A673 (cell line): ENCODE measurements around the gene PSD2. TPM values are rescaled to one million over a fixed set of nuclear protein-coding genes. Genes with fewer than 3 reads are reported as not detected.

ENCODE experiments used
- BruUV-seq: library from RNA; stranded (reverse); fragments of 400-500 nt; replicated peaks from 2 replicates; lab custom pipeline; 2021; lab: Mats Ljungman, UMichigan
- CTCF ChIA-PET: fragments of 300-600 bp; sonication (Branson Sonifier 250); formaldehyde crosslinking; loops from one replicate; lab custom pipeline; 2022; ENCODE audit warnings: antibody characterized with exemption; lab: Charles Lee
- POLR2A ChIA-PET: fragments of 300-600 bp; sonication (Branson Sonifier 250); formaldehyde crosslinking; loops from one replicate; lab custom pipeline; 2022; ENCODE audit warnings: antibody characterized with exemption; ENCODE audit not compliant: low non-redundant PET; lab: Charles Lee
- DNase-seq: peaks from one replicate; pipeline ENCODE4 v3.0.0-alpha.2; 2015; ENCODE audit warnings: low spot score
- H3K27ac ChIP-seq: fragments of 200-600 bp; sonication (generic); 2 replicates; pipeline ENCODE4 v1.5.1; 2016; ENCODE audit warnings: mixed run types, low read depth, mild to moderate bottlenecking, mixed read lengths, antibody characterized with exemption, low read length; ENCODE audit not compliant: poor library complexity, severe bottlenecking
- H3K27me3 ChIP-seq: fragments of 200-600 bp; sonication (generic); replicated peaks from 2 replicates; pipeline ENCODE4 v1.6.1; 2017; ENCODE audit warnings: mixed run types, low read depth, mild to moderate bottlenecking, mixed read lengths, antibody characterized with exemption, low read length; ENCODE audit not compliant: insufficient read depth, poor library complexity
- H3K36me3 ChIP-seq: fragments of 200-600 bp; sonication (generic); 2 replicates; pipeline ENCODE4 v1.6.1; 2016; ENCODE audit warnings: mixed run types, mild to moderate bottlenecking, mixed read lengths, antibody characterized with exemption, low read length; ENCODE audit not compliant: insufficient read depth, poor library complexity, severe bottlenecking
- H3K4me1 ChIP-seq: fragments of 200-600 bp; sonication (generic); 2 replicates; pipeline ENCODE4 v1.6.1; 2017; ENCODE audit warnings: mixed run types, mild to moderate bottlenecking, mixed read lengths, antibody characterized with exemption, low read length; ENCODE audit not compliant: insufficient read depth, poor library complexity, severe bottlenecking
- H3K4me3 ChIP-seq: fragments of 200-600 bp; sonication (generic); 2 replicates; pipeline ENCODE4 v1.5.1; 2016; ENCODE audit warnings: low read depth, mixed run types, mild to moderate bottlenecking, mixed read lengths, low read length; ENCODE audit not compliant: poor library complexity, severe bottlenecking
- H3K9me3 ChIP-seq: fragments of 200-600 bp; sonication (generic); 2 replicates; pipeline ENCODE4 v1.6.1; 2016; ENCODE audit warnings: mixed run types, low read depth, mild to moderate bottlenecking, mixed read lengths, antibody characterized with exemption, low read length; ENCODE audit not compliant: poor library complexity, severe bottlenecking
- CTCF ChIP-seq: fragments of 300-800, 200-600 bp; sonication (generic); conservative IDR thresholded peaks from 2 replicates; pipeline ENCODE4 v1.5.1; 2017; ENCODE audit warnings: low read depth, mild to moderate bottlenecking, antibody characterized with exemption, low read length, moderate library complexity, mixed read lengths
- EZH2 ChIP-seq: fragments of 200-600 bp; sonication (generic); IDR thresholded peaks from 2 replicates; pipeline ENCODE4 v1.6.1; 2017; ENCODE audit warnings: borderline replicate concordance, low read depth, mild to moderate bottlenecking, mixed read lengths, antibody characterized with exemption, low read length; ENCODE audit not compliant: poor library complexity, severe bottlenecking
- intact Hi-C: fragments of 100-400 bp; cut with micrococcal nuclease; formaldehyde crosslinking; loops from one replicate; pipeline ENCODE4 v1.10.0; 2022; ENCODE audit not compliant: unreplicated experiment
- total RNA-seq: library from RNA; stranded (reverse); gene quantifications from 2 replicates; pipeline ENCODE4 v1.2.3, GENCODE V29; 2021

PSD2 gene
- total RNA-seq, 1 experiment from 2014 or later: 0.26 TPM

- intact Hi-C loops: no loop called here
- no peak overlapping the region for H3K4me3 ChIP-seq
- CTCF ChIA-PET: no interaction called here
- no peaks in the 10 kb centered on the region for H3K36me3 ChIP-seq
- TF ChIP-seq CTCF (no peak), EZH2 (no peak)
- no peaks in the 10 kb centered on the region for H3K27me3 ChIP-seq
- no TSS peak for BruUV-seq
- H3K9me3 ChIP-seq: no peaks in the 10 kb centered on the region
- POLR2A ChIA-PET: no interaction called here
- no peaks in the 10 kb centered on the region for H3K4me1 ChIP-seq
- H3K27ac ChIP-seq: no peak overlapping the region
- DNase-seq: no peak
Measured at GRCh38 chr5:139817970-139818369, 22.4 kb downstream of the PSD2 start.

- Histone ChIP-seq H3K4me3 (no peak overlapping the region), H3K27me3 (no peaks in the 10 kb centered on the region), H3K4me1 (no peaks in the 10 kb centered on the region), H3K36me3 (no peaks in the 10 kb centered on the region), H3K27ac (no peak overlapping the region), H3K9me3 (no peaks in the 10 kb centered on the region)
- POLR2A ChIA-PET: no interaction called here
- TF ChIP-seq EZH2 (no peak), CTCF (no peak)
- CTCF ChIA-PET: no interaction called here
- intact Hi-C loops: no loop called here
- DNase-seq: no peak
- no TSS peak for BruUV-seq
Measured at GRCh38 chr5:139820130-139820529, 24.5 kb downstream of the PSD2 start.

GRCh38 chr5:139820606-139821005 is 25.0 kb downstream of the PSD2 start:
- no peaks in the 10 kb centered on the region for H3K36me3 ChIP-seq
- H3K27me3 ChIP-seq: no peaks in the 10 kb centered on the region
- DNase-seq: no peak
- no peaks in the 10 kb centered on the region for H3K9me3 ChIP-seq
- H3K4me1 ChIP-seq: no peaks in the 10 kb centered on the region
- no TSS peak for BruUV-seq
- H3K27ac ChIP-seq: no peak overlapping the region
- H3K4me3 ChIP-seq: no peak overlapping the region
- CTCF ChIA-PET: no interaction called here
- no peak for TF ChIP-seq EZH2
- TF ChIP-seq CTCF: no peak
- intact Hi-C loops: no loop called here
- POLR2A ChIA-PET: no interaction called here
